Spinal cord (tissue), 10 donors: ENCODE results near the gene NAXD. TPM values are rescaled to one million over a fixed set of nuclear protein-coding genes. Genes with fewer than 3 reads are reported as not detected.
"Not testable (repeated sequence)": the region's sequence is repeated elsewhere in the genome, so short reads cannot be mapped to it uniquely, and the experiment has no call there.

Source experiments
- DNase-seq, 6 donors: peaks; one replicate each; pipeline versions ENCODE4 v3.0.0 to v3.0.0-alpha.2; 2013 to 2015; ENCODE audit warnings: low spot score in 6 of 6, low read depth in 4 of 6
- H3K27ac ChIP-seq: one replicate; pipeline ENCODE4 v1.5.1; 2013; ENCODE audit warnings: low read depth, low read length, control low read depth
- H3K27me3 ChIP-seq: one replicate; pipeline ENCODE4 v1.6.1; 2013; ENCODE audit warnings: low read length; ENCODE audit not compliant: control insufficient read depth, insufficient read depth
- H3K36me3 ChIP-seq: one replicate; pipeline ENCODE4 v1.6.1; 2013; ENCODE audit warnings: low read length; ENCODE audit not compliant: control insufficient read depth, insufficient read depth
- H3K4me1 ChIP-seq: one replicate; pipeline ENCODE4 v1.6.1; 2013; ENCODE audit warnings: low read length; ENCODE audit not compliant: control insufficient read depth, insufficient read depth
- H3K4me3 ChIP-seq: one replicate; pipeline ENCODE4 v1.5.1; 2013; ENCODE audit warnings: low read depth, low read length, control low read depth
- H3K9me3 ChIP-seq: one replicate; pipeline ENCODE4 v1.6.1; 2013; ENCODE audit warnings: low read length; ENCODE audit not compliant: control insufficient read depth, insufficient read depth
- WGBS: methylation state at CpG from one replicate; pipeline ENCODE4 v1.1.5; 2013; ENCODE audit warnings: missing lambda C conversion rate; ENCODE audit not compliant: insufficient coverage; 5-methylcytosine and 5-hydroxymethylcytosine counted together
- long read RNA-seq, 4 donors: transcript quantifications; one replicate each; lab custom pipeline, GENCODE V29; 2026
- polyA plus RNA-seq, 2 donors: library from polyadenylated mRNA; unstranded; fragments of 120-200 nt; gene quantifications; one replicate each; pipeline ENCODE4 v1.2.1, GENCODE V29; 2013; ENCODE audit not compliant: insufficient read length in 2 of 2
- total RNA-seq, 2 donors: library from RNA; depleted of rRNA in 1 of 2; stranded (reverse); fragments of 120-200 nt in 1 of 2; fragments of >200 nt in 1 of 2; gene quantifications; one replicate each; pipeline versions ENCODE4 v1.2.3 to v1.2.4, GENCODE V29; 2013 to 2014
- donor health status: healthy.

NAXD gene
- total RNA-seq (10 to 100 TPM; 28.1 to 31.1 TPM), polyA plus RNA-seq (10 to 100 TPM; 62.7 to 64.9 TPM)
- long read RNA-seq, donor 1, partial matches to known transcripts = 0 of 15 reads
- long read RNA-seq, donor 1, other reads (novel, unspliced or antisense) = 13 of 15 reads
- long read RNA-seq, donor 2 = 0 reads
- long read RNA-seq, donor 3 = 0 reads
- long read RNA-seq, donor 4, partial matches to known transcripts = 28 of 29 reads
- long read RNA-seq, donor 4, other reads (novel, unspliced or antisense) = 0 of 29 reads

- H3K27me3 ChIP-seq = peaks cover under 1% of the 10 kb centered on the region
- peak; percentile 79 to 97 (median 84) for DNase-seq
- peak within 1 kb of the TSS; percentile 84 for H3K27ac ChIP-seq
- 1% methylated on average over 95 of the region's 95 CpGs for WGBS
- H3K36me3 ChIP-seq = peaks cover 3% of the 10 kb centered on the region
- peak within 1 kb of the TSS; percentile 63 for H3K4me3 ChIP-seq
- H3K9me3 ChIP-seq = peaks cover 1% of the 10 kb centered on the region
- peaks cover 19% of the 10 kb centered on the region for H3K4me1 ChIP-seq
These were observed at the start of gene NAXD for GRCh38 chr13:110615322-110616102. NAXD (plus strand) TSS chr13:110615545; CDS start chr13:110615602, 57 bp downstream.

GRCh38 chr13:110566171-110566570 lies 49.2 kb upstream of the NAXD start:
- Histone ChIP-seq H3K9me3 (no peaks in the 10 kb centered on the region), H3K4me1 (peaks cover 13% of the 10 kb centered on the region), H3K27me3 (peaks cover 24% of the 10 kb centered on the region), H3K4me3 (no peak overlapping the region), H3K36me3 (no peaks in the 10 kb centered on the region), H3K27ac (no peak overlapping the region)
- WGBS = no CpG with 5 or more reads among the region's 9 CpGs
- DNase-seq = no peak

GRCh38 chr13:110568612-110569011 lies 46.7 kb upstream of the NAXD start:
- Histone ChIP-seq H3K36me3 (no peaks in the 10 kb centered on the region), H3K4me1 (no peaks in the 10 kb centered on the region), H3K27me3 (peaks cover 8% of the 10 kb centered on the region), H3K4me3 (no peak overlapping the region), H3K27ac (no peak overlapping the region), H3K9me3 (no peaks in the 10 kb centered on the region)
- no peak for DNase-seq
- WGBS = 83% methylated on average over 3 of the region's 3 CpGs

- not testable (repeated sequence) for H3K27me3 ChIP-seq, H3K4me1 ChIP-seq, H3K36me3 ChIP-seq, DNase-seq, H3K4me3 ChIP-seq, H3K9me3 ChIP-seq, H3K27ac ChIP-seq
- WGBS = no CpG with 5 or more reads among the region's 7 CpGs
These were observed 45.4 kb upstream of the NAXD start for GRCh38 chr13:110569962-110570361.

GRCh38 chr13:110570886-110571285 lies 44.5 kb upstream of the NAXD start:
- no peak for DNase-seq
- Histone ChIP-seq H3K36me3 (no peaks in the 10 kb centered on the region), H3K4me3 (no peak overlapping the region), H3K4me1 (peaks cover 4% of the 10 kb centered on the region), H3K9me3 (no peaks in the 10 kb centered on the region), H3K27ac (no peak overlapping the region), H3K27me3 (peaks cover 3% of the 10 kb centered on the region)
- 92% methylated on average over 4 of the region's 10 CpGs for WGBS

- 86% methylated on average over 20 of the region's 20 CpGs for WGBS
- H3K4me3 ChIP-seq = no peak overlapping the region
- DNase-seq = no peak
- no peaks in the 10 kb centered on the region for H3K9me3 ChIP-seq
- H3K4me1 ChIP-seq = peaks cover 4% of the 10 kb centered on the region
- H3K27me3 ChIP-seq = peaks cover 3% of the 10 kb centered on the region
- H3K36me3 ChIP-seq = no peaks in the 10 kb centered on the region
- no peak overlapping the region for H3K27ac ChIP-seq
These were observed 43.2 kb upstream of the NAXD start for GRCh38 chr13:110571896-110572777.

GRCh38 chr13:110572778-110573118 lies 42.6 kb upstream of the NAXD start:
- Histone ChIP-seq H3K9me3 (no peaks in the 10 kb centered on the region), H3K27ac (no peak overlapping the region), H3K27me3 (peaks cover 3% of the 10 kb centered on the region), H3K4me1 (peaks cover 4% of the 10 kb centered on the region), H3K36me3 (no peaks in the 10 kb centered on the region), H3K4me3 (no peak overlapping the region)
- DNase-seq = no peak
- WGBS = no CpG with 5 or more reads among the region's 2 CpGs

- no peak for DNase-seq
- peaks cover 3% of the 10 kb centered on the region for H3K27me3 ChIP-seq
- H3K27ac ChIP-seq = no peak overlapping the region
- no peaks in the 10 kb centered on the region for H3K36me3 ChIP-seq
- 66% methylated on average over 6 of the region's 9 CpGs for WGBS
- no peaks in the 10 kb centered on the region for H3K9me3 ChIP-seq
- H3K4me1 ChIP-seq = peaks cover 4% of the 10 kb centered on the region
- H3K4me3 ChIP-seq = no peak overlapping the region
These were observed 41.2 kb upstream of the NAXD start for GRCh38 chr13:110574161-110574560.

- 42% methylated on average over 14 of the region's 15 CpGs for WGBS
- H3K9me3 ChIP-seq = no peaks in the 10 kb centered on the region
- peaks cover 4% of the 10 kb centered on the region for H3K4me1 ChIP-seq
- no peak overlapping the region for H3K27ac ChIP-seq
- H3K36me3 ChIP-seq = no peaks in the 10 kb centered on the region
- DNase-seq = no peak
- H3K27me3 ChIP-seq = peaks cover 3% of the 10 kb centered on the region
- no peak overlapping the region for H3K4me3 ChIP-seq
These were observed 39.8 kb upstream of the NAXD start for GRCh38 chr13:110575322-110576069.
